GM12892 (cell line): ENCODE results near the gene ACY1.
A peak's percentile ranks its signal among the peaks of the same experiment; 100 is the strongest.

Experiments used
- POLR2A ChIP-seq: IDR thresholded peaks from 2 replicates; pipeline ENCODE4 v1.6.1; 2011; ENCODE audit warnings: low read depth, low read length, control low read depth
- POLR2AphosphoS5 ChIP-seq: IDR thresholded peaks from 2 replicates; pipeline ENCODE4 v1.6.1; 2011; ENCODE audit warnings: low read depth, low read length, control low read depth
- TAF1 ChIP-seq: IDR thresholded peaks from 2 replicates; pipeline ENCODE4 v1.6.1; 2011; ENCODE audit warnings: low read depth, mild to moderate bottlenecking, control low read depth, low read length, borderline replicate concordance

- TF ChIP-seq POLR2AphosphoS5 (no peak), POLR2A (no peak), TAF1 (0 out of 2 replicates have a peak, but pooled peaks have one; percentile 19)
These were observed 32.3 kb downstream of the ACY1 start for GRCh38 chr3:52015438-52016228.
